GM12878 (cell line): ENCODE results near the gene PLEKHM2. TPM values are rescaled to one million over a fixed set of nuclear protein-coding genes. Genes with fewer than 3 reads are reported as not detected.

Experiments used
- ATAC-seq: fragments of 200-7000 bp; cut with Tn5 transposase; 3 replicates; pipeline ENCODE4 v1.9.1; 2020; ENCODE audit warnings: mild to moderate bottlenecking, moderate library complexity
- BruUV-seq: library from RNA; stranded (reverse); fragments of 400-500 nt; replicated peaks from 2 replicates; lab custom pipeline; 2021; lab: Mats Ljungman, UMichigan
- CTCF ChIA-PET: fragments of 300-600 bp; sonication (Branson Sonifier 250); formaldehyde crosslinking; extraction: SDS; loops from one replicate; lab custom pipeline; 2021; ENCODE audit warnings: inconsistent platforms; lab: Yijun Ruan, JAX
- POLR2A ChIA-PET: fragments of 350-600 bp; formaldehyde crosslinking; extraction: SDS; loops from one replicate; lab custom pipeline; 2021; ENCODE audit warnings: inconsistent platforms; lab: Charles Lee
- RAD21 ChIA-PET: fragments of 300-600 bp; sonication (Branson Sonifier 250); formaldehyde crosslinking; loops from one replicate; lab custom pipeline; 2023; ENCODE audit warnings: antibody characterized with exemption; ENCODE audit not compliant: unreplicated experiment; lab: Charles Lee
- SMC1A ChIA-PET: fragments of 300-600 bp; sonication (Branson Sonifier 250); formaldehyde crosslinking; loops from one replicate; lab custom pipeline; 2023; ENCODE audit not compliant: unreplicated experiment, uncharacterized antibody; lab: Charles Lee
- DNase-seq: peaks from one replicate; pipeline ENCODE4 v3.0.0-alpha.2; 2011; ENCODE audit warnings: low read depth, low spot score
- FAIRE-seq: peaks from 3 replicates; lab custom pipeline; 2011; peaks lifted over from hg19 to GRCh38; lab: Jason Lieb, UNC
- H2AFZ ChIP-seq: 2 replicates; pipeline ENCODE4 v1.6.0; 2011; ENCODE audit warnings: low read depth, low read length, control low read depth; ENCODE audit not compliant: control insufficient read depth
- H3K27ac ChIP-seq: 2 replicates; pipeline ENCODE4 v1.5.1; 2011; ENCODE audit warnings: control low read depth; ENCODE audit not compliant: control insufficient read depth, insufficient read depth
- H3K27me3 ChIP-seq, 2 experiments: replicated peaks in 1 of 2; 2 replicates each; pipeline versions ENCODE4 v1.6.0 to v1.6.1; 2011; ENCODE audit warnings: low read length in 1 of 2; ENCODE audit not compliant: control insufficient read depth in 2 of 2, insufficient read depth in 2 of 2
- H3K36me3 ChIP-seq, 2 experiments: 2 replicates each; pipeline ENCODE4 v1.5.1; 2011; ENCODE audit warnings: low read length in 1 of 2; ENCODE audit not compliant: control insufficient read depth in 2 of 2, insufficient read depth in 2 of 2
- H3K4me1 ChIP-seq: 2 replicates; pipeline ENCODE4 v1.6.1; 2011; ENCODE audit warnings: mild to moderate bottlenecking, low read length, moderate library complexity, mixed read lengths; ENCODE audit not compliant: control insufficient read depth, insufficient read depth
- H3K4me2 ChIP-seq: 2 replicates; pipeline ENCODE4 v1.6.0; 2011; ENCODE audit warnings: control low read depth; ENCODE audit not compliant: control insufficient read depth, insufficient read depth
- H3K4me3 ChIP-seq: fragments of 200-600 bp; sonication (generic); 2 replicates; pipeline ENCODE4 v1.5.1; 2016
- H3K79me2 ChIP-seq: 2 replicates; pipeline ENCODE4 v1.6.0; 2011; ENCODE audit warnings: low read length; ENCODE audit not compliant: control insufficient read depth, insufficient read depth
- H3K9ac ChIP-seq: 2 replicates; pipeline ENCODE4 v1.8.0; 2011; ENCODE audit warnings: low read length, control low read depth, mixed read lengths; ENCODE audit not compliant: control insufficient read depth, insufficient read depth
- H3K9me3 ChIP-seq: replicated peaks from 3 replicates; pipeline ENCODE4 v1.5.1; 2011; ENCODE audit warnings: mild to moderate bottlenecking, low read length; ENCODE audit not compliant: control insufficient read depth, insufficient read depth
- H4K20me1 ChIP-seq: 2 replicates; pipeline ENCODE4 v1.6.0; 2011; ENCODE audit not compliant: control insufficient read depth, insufficient read depth
- CBX5 ChIP-seq: sonication (generic); IDR thresholded peaks from 2 replicates; pipeline ENCODE4 v1.6.1; 2016; ENCODE audit warnings: low read depth, moderate library complexity, mild to moderate bottlenecking, inconsistent platforms
- PML ChIP-seq: IDR thresholded peaks from 2 replicates; pipeline ENCODE4 v1.6.1; 2012; ENCODE audit warnings: low read length, inconsistent platforms
- RAD51 ChIP-seq: fragments of 450-650 bp; IDR thresholded peaks from 2 replicates; pipeline ENCODE4 v1.6.1; 2016; ENCODE audit warnings: moderate library complexity, mild to moderate bottlenecking, inconsistent platforms
- RFX5 ChIP-seq: IDR thresholded peaks from 2 replicates; pipeline ENCODE4 v1.6.1; 2011; ENCODE audit warnings: low read depth, low read length, improper control_type of control experiment
- RUNX3 ChIP-seq: IDR thresholded peaks from 2 replicates; pipeline ENCODE4 v1.6.1; 2012; ENCODE audit warnings: low read length, inconsistent platforms
- SMAD1 ChIP-seq: fragments of 450-650 bp; IDR thresholded peaks from 2 replicates; pipeline ENCODE4 v1.6.1; 2018; ENCODE audit warnings: mild to moderate bottlenecking, low read depth; ENCODE audit not compliant: partially characterized antibody
- SMAD5 ChIP-seq: IDR thresholded peaks from 2 replicates; pipeline ENCODE4 v1.6.1; 2016; ENCODE audit warnings: antibody characterized with exemption, low read depth
- ZNF217 ChIP-seq: fragments of 450-650 bp; IDR thresholded peaks from 2 replicates; pipeline ENCODE4 v1.6.1; 2017; ENCODE audit warnings: antibody characterized with exemption, mild to moderate bottlenecking
- WGBS: methylation state at CpG from one replicate; pipeline ENCODE4 v1.1.6; 2016; ENCODE audit warnings: low lambda C conversion rate; ENCODE audit not compliant: insufficient replicate concordance, insufficient coverage; ENCODE audit errors: missing lambda C conversion rate; 5-methylcytosine and 5-hydroxymethylcytosine counted together
- in situ Hi-C: fragments of 300-500 bp; cut with MboI; formaldehyde crosslinking; loops from 9 replicates; pipeline ENCODE4 v1.14.3; 2018; ENCODE audit warnings: mixed read lengths
- intact Hi-C: fragments of 100-400 bp; cut with micrococcal nuclease; formaldehyde crosslinking; loops from one replicate; pipeline ENCODE4 v1.14.2; 2022; ENCODE audit not compliant: unreplicated experiment
- polyA plus RNA-seq, 11 experiments: library from polyadenylated mRNA; depleted of rRNA in 4 of 11; unstranded in 6 of 11; stranded (reverse) in 5 of 11; fragments of >200 nt; fragmentation: Nextera tagmentation in 4 of 11; fragmentation: Illumina TruSeq in 1 of 11; extraction: Ambion mirVana in 4 of 11; extraction: Trizol in 1 of 11; gene quantifications; 1 replicate in 1 of 11; 2 replicates in 10 of 11; pipeline versions ENCODE4 v1.2.1 to v1.2.3, GENCODE V29; 2011 to 2016; ENCODE audit warnings: inconsistent platforms in 2 of 11, missing spikeins in 2 of 11, low read depth in 1 of 11
- total RNA-seq, 4 experiments: library from RNA; depleted of rRNA in 3 of 4; stranded (reverse); fragments of >200 nt in 3 of 4; fragmentation: Illumina TruSeq in 1 of 4; extraction: Trizol in 1 of 4; gene quantifications; 2 replicates each; pipeline versions ENCODE4 v1.2.1 to v1.2.3, GENCODE V29; 2013 to 2021
- TF ChIP-seq, protein P1 (sequence below): fragments of 450-650 bp; IDR thresholded peaks from 2 replicates; pipeline ENCODE4 v1.6.1; 2017; ENCODE audit warnings: antibody characterized with exemption, mild to moderate bottlenecking, moderate library complexity
- TF ChIP-seq, protein P2 (sequence below): fragments of 450-650 bp; IDR thresholded peaks from 2 replicates; pipeline ENCODE4 v1.6.1; 2017; ENCODE audit warnings: mild to moderate bottlenecking
- TF ChIP-seq, protein P3 (sequence below): fragments of 450-650 bp; formaldehyde crosslinking; IDR thresholded peaks from 2 replicates; pipeline ENCODE4 v1.4.0; 2020; ENCODE audit warnings: mild to moderate bottlenecking, moderate library complexity

PLEKHM2 gene
- total and polyA plus RNA-seq, 10 of the 15 experiments (the other 5 are each of a cell fraction or from before 2014, with no cell fraction given) = 0.37 to 55.2 (median 19.3) TPM

DNA sequence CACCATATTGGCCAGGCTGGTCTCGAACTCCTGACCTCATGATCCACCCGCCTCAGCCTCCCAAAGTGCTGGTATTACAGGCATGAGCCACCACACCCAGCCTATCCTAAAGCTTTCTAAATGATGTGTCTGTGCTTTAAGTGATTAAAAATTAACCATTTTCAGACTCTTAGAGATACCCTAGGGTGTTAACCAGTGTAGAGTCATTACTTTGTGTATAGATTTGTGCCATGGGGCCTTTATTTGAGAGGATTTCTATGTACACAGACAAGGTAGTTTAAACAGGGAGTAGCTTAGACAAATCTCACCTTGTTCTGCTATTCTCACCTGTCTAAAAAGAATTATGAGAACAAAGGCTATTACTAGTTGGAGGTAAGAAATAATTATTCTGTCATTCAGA lies 12.7 kb upstream of the PLEKHM2 start (continued):
- TF ChIP-seq, protein P1, sequence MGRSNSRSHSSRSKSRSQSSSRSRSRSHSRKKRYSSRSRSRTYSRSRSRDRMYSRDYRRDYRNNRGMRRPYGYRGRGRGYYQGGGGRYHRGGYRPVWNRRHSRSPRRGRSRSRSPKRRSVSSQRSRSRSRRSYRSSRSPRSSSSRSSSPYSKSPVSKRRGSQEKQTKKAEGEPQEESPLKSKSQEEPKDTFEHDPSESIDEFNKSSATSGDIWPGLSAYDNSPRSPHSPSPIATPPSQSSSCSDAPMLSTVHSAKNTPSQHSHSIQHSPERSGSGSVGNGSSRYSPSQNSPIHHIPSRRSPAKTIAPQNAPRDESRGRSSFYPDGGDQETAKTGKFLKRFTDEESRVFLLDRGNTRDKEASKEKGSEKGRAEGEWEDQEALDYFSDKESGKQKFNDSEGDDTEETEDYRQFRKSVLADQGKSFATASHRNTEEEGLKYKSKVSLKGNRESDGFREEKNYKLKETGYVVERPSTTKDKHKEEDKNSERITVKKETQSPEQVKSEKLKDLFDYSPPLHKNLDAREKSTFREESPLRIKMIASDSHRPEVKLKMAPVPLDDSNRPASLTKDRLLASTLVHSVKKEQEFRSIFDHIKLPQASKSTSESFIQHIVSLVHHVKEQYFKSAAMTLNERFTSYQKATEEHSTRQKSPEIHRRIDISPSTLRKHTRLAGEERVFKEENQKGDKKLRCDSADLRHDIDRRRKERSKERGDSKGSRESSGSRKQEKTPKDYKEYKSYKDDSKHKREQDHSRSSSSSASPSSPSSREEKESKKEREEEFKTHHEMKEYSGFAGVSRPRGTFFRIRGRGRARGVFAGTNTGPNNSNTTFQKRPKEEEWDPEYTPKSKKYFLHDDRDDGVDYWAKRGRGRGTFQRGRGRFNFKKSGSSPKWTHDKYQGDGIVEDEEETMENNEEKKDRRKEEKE = no peak
- TF ChIP-seq RAD51 = no peak
- no peak for TF ChIP-seq CBX5
- no peak for TF ChIP-seq PML
- TF ChIP-seq, protein P2, sequence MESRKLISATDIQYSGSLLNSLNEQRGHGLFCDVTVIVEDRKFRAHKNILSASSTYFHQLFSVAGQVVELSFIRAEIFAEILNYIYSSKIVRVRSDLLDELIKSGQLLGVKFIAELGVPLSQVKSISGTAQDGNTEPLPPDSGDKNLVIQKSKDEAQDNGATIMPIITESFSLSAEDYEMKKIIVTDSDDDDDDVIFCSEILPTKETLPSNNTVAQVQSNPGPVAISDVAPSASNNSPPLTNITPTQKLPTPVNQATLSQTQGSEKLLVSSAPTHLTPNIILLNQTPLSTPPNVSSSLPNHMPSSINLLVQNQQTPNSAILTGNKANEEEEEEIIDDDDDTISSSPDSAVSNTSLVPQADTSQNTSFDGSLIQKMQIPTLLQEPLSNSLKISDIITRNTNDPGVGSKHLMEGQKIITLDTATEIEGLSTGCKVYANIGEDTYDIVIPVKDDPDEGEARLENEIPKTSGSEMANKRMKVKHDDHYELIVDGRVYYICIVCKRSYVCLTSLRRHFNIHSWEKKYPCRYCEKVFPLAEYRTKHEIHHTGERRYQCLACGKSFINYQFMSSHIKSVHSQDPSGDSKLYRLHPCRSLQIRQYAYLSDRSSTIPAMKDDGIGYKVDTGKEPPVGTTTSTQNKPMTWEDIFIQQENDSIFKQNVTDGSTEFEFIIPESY = no peak

DNA sequence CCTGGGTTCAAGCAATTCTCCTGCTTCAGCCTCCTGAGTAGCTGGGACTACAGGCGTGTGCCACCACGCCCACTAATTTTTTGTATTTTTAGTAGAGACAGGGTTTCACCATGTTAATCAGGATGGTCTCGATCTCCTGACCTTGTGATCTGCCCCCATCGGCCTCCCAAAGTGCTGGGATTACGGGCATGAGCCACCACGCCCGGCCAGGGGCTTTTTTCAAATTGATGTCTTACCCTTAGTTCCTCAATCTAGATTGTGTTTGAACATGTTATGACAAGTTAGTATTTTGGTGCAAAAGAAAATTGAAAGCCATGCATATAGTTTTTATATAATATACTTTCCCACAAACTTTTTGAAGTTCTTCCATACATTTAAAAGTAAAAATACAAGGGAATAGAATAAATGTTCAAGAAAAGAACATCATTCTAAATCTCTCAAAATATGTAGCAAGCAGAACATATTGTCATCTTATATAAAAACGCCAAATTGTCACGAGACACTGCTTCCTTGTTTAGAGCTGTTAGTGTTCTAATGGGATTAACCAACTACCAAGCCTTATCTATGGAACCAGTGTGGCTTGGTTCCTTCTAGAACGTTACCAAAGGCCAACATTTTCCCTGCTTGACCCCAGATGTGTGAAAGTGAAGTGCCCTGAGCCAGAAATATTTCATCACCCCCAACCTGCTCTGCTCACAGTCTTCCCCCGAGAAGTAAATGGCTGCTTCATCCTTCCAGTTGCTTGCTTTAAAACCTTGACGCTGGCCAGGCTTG lies 9.5 kb upstream of the PLEKHM2 start:
- Histone ChIP-seq H3K4me3 (no peak overlapping the region), H3K36me3 (no peaks in the 10 kb centered on the region), H3K9ac (no peak overlapping the region), H3K79me2 (no peaks in the 10 kb centered on the region), H3K9me3 (no peaks in the 10 kb centered on the region; the same call in 2 of the 3 replicates), H3K4me1 (peaks cover 6% of the 10 kb centered on the region), H4K20me1 (no peaks in the 10 kb centered on the region), H3K4me2 (no peak overlapping the region), H3K27ac (no peak overlapping the region), H2AFZ (no peak overlapping the region), H3K27me3 (no peaks in the 10 kb centered on the region)
- no peak for DNase-seq
- SMC1A ChIA-PET = interaction anchor here (0.5 to 0.6 kb wide), 2 partner anchors 16 to 159 kb away, joined by 3 read pairs; no protein-coding TSS in a partner anchor
- CTCF ChIA-PET = no interaction called here
- ATAC-seq = no peak
- POLR2A ChIA-PET = no interaction called here
- no peak for FAIRE-seq
- no TSS peak for BruUV-seq
- 67% methylated on average over 12 of the region's 12 CpGs for WGBS
- RAD21 ChIA-PET = no interaction called here
- in situ Hi-C loops = no loop called here
- intact Hi-C loops = no loop called here
- no peak for TF ChIP-seq RUNX3
- TF ChIP-seq SMAD5 = no peak
- TF ChIP-seq, protein P3, sequence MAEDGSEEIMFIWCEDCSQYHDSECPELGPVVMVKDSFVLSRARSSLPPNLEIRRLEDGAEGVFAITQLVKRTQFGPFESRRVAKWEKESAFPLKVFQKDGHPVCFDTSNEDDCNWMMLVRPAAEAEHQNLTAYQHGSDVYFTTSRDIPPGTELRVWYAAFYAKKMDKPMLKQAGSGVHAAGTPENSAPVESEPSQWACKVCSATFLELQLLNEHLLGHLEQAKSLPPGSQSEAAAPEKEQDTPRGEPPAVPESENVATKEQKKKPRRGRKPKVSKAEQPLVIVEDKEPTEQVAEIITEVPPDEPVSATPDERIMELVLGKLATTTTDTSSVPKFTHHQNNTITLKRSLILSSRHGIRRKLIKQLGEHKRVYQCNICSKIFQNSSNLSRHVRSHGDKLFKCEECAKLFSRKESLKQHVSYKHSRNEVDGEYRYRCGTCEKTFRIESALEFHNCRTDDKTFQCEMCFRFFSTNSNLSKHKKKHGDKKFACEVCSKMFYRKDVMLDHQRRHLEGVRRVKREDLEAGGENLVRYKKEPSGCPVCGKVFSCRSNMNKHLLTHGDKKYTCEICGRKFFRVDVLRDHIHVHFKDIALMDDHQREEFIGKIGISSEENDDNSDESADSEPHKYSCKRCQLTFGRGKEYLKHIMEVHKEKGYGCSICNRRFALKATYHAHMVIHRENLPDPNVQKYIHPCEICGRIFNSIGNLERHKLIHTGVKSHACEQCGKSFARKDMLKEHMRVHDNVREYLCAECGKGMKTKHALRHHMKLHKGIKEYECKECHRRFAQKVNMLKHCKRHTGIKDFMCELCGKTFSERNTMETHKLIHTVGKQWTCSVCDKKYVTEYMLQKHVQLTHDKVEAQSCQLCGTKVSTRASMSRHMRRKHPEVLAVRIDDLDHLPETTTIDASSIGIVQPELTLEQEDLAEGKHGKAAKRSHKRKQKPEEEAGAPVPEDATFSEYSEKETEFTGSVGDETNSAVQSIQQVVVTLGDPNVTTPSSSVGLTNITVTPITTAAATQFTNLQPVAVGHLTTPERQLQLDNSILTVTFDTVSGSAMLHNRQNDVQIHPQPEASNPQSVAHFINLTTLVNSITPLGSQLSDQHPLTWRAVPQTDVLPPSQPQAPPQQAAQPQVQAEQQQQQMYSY (CRISPR knock-in tag) = no peak
- TF ChIP-seq ZNF217 = no peak
- no peak for TF ChIP-seq SMAD1
- TF ChIP-seq RFX5 = no peak
